HUES48 (cell line): ENCODE measurements around the gene SNRPN.

Source experiments
- H3K27ac ChIP-seq: one replicate; pipeline ENCODE4 v1.7.0; 2013; ENCODE audit warnings: low read depth, low read length, inconsistent platforms
- H3K27me3 ChIP-seq: 2 replicates; pipeline ENCODE4 v1.6.1; 2013; ENCODE audit warnings: mild to moderate bottlenecking, low read length; ENCODE audit not compliant: control insufficient read depth, insufficient read depth
- H3K36me3 ChIP-seq: 2 replicates; pipeline ENCODE4 v1.6.1; 2013; ENCODE audit warnings: low read length; ENCODE audit not compliant: control insufficient read depth, insufficient read depth
- H3K4me1 ChIP-seq: 2 replicates; pipeline ENCODE4 v1.6.1; 2013; ENCODE audit warnings: mild to moderate bottlenecking, low read length; ENCODE audit not compliant: control insufficient read depth, insufficient read depth
- H3K4me3 ChIP-seq: 2 replicates; pipeline ENCODE4 v1.5.1; 2013; ENCODE audit warnings: mild to moderate bottlenecking, low read depth, low read length
- H3K9ac ChIP-seq: 2 replicates; pipeline ENCODE4 v1.6.1; 2013; ENCODE audit warnings: mild to moderate bottlenecking, low read depth, low read length, moderate library complexity
- H3K9me3 ChIP-seq: 2 replicates; pipeline ENCODE4 v1.6.1; 2013; ENCODE audit warnings: low read length; ENCODE audit not compliant: control insufficient read depth, insufficient read depth

SNRPN gene

GRCh38 chr15:24940236-24940635 is 14.6 kb upstream of the SNRPN start:
- H3K27me3 ChIP-seq: no peaks in the 10 kb centered on the region
- H3K4me1 ChIP-seq: no peaks in the 10 kb centered on the region
- no peak overlapping the region for H3K9ac ChIP-seq
- no peak overlapping the region for H3K4me3 ChIP-seq
- H3K9me3 ChIP-seq: peaks cover 47% of the 10 kb centered on the region
- no peak overlapping the region for H3K27ac ChIP-seq
- H3K36me3 ChIP-seq: no peaks in the 10 kb centered on the region

- H3K27me3 ChIP-seq: no peaks in the 10 kb centered on the region
- no peak overlapping the region for H3K27ac ChIP-seq
- H3K4me1 ChIP-seq: no peaks in the 10 kb centered on the region
Measured at GRCh38 chr15:24943361-24943760, 11.4 kb upstream of the SNRPN start.

GRCh38 chr15:24944954-24945353 is 9.8 kb upstream of the SNRPN start:
- Histone ChIP-seq H3K4me3 (no peak overlapping the region), H3K9me3 (peaks cover 36% of the 10 kb centered on the region; the same call in 1 of the 2 replicates), H3K9ac (no peak overlapping the region), H3K36me3 (no peaks in the 10 kb centered on the region), H3K27me3 (no peaks in the 10 kb centered on the region), H3K27ac (no peak overlapping the region), H3K4me1 (no peaks in the 10 kb centered on the region)

More at GRCh38 chr15:24943361-24943760, 11.4 kb upstream of the SNRPN start:
- Histone ChIP-seq H3K9me3 (peaks cover 39% of the 10 kb centered on the region; the same call in 1 of the 2 replicates), H3K36me3 (no peaks in the 10 kb centered on the region), H3K9ac (no peak overlapping the region), H3K4me3 (no peak overlapping the region)

- no peak overlapping the region for H3K4me3 ChIP-seq
- no peak overlapping the region for H3K27ac ChIP-seq
- H3K4me1 ChIP-seq: no peaks in the 10 kb centered on the region
Measured at GRCh38 chr15:24945711-24946110, 9.1 kb upstream of the SNRPN start.

GRCh38 chr15:24948495-24948894 is 6.3 kb upstream of the SNRPN start:
- H3K27me3 ChIP-seq: no peaks in the 10 kb centered on the region
- H3K36me3 ChIP-seq: no peaks in the 10 kb centered on the region
- H3K4me3 ChIP-seq: no peak overlapping the region
- no peak overlapping the region for H3K27ac ChIP-seq
- H3K9me3 ChIP-seq: peaks cover 12% of the 10 kb centered on the region
- no peak overlapping the region for H3K9ac ChIP-seq
- peaks cover 15% of the 10 kb centered on the region for H3K4me1 ChIP-seq

More at GRCh38 chr15:24945711-24946110, 9.1 kb upstream of the SNRPN start:
- Histone ChIP-seq H3K9me3 (peaks cover 32% of the 10 kb centered on the region; the same call in 1 of the 2 replicates), H3K36me3 (no peaks in the 10 kb centered on the region), H3K9ac (no peak overlapping the region), H3K27me3 (no peaks in the 10 kb centered on the region)

- H3K36me3 ChIP-seq: peaks cover 19% of the 10 kb centered on the region
- peak overlapping the region; percentile 89 for H3K4me3 ChIP-seq
- peaks cover 23% of the 10 kb centered on the region for H3K9me3 ChIP-seq
- peak overlapping the region; percentile 96 for H3K9ac ChIP-seq
- H3K27ac ChIP-seq: peak overlapping the region; percentile 92
- H3K4me1 ChIP-seq: peaks cover 18% of the 10 kb centered on the region
- H3K27me3 ChIP-seq: no peaks in the 10 kb centered on the region
Measured at GRCh38 chr15:24955531-24955921, 739 bp downstream of the SNRPN start.

- peak overlapping the region; percentile 92 for H3K27ac ChIP-seq
- no peaks in the 10 kb centered on the region for H3K27me3 ChIP-seq
- peaks cover 26% of the 10 kb centered on the region for H3K9me3 ChIP-seq
- peaks cover 21% of the 10 kb centered on the region for H3K4me1 ChIP-seq
- H3K9ac ChIP-seq: peak overlapping the region; percentile 96
- peak overlapping the region; percentile 89 for H3K4me3 ChIP-seq
- H3K36me3 ChIP-seq: peaks cover 25% of the 10 kb centered on the region
Measured at GRCh38 chr15:24956111-24956838, 1.5 kb downstream of the SNRPN start.

- Histone ChIP-seq H3K27ac (peak overlapping the region; percentile 38), H3K27me3 (no peaks in the 10 kb centered on the region), H3K9me3 (peaks cover 28% of the 10 kb centered on the region), H3K36me3 (peaks cover 39% of the 10 kb centered on the region), H3K4me1 (peaks cover 11% of the 10 kb centered on the region), H3K4me3 (peak overlapping the region; percentile 89), H3K9ac (peak overlapping the region; percentile 96)
Measured at GRCh38 chr15:24957691-24958090, 2.9 kb downstream of the SNRPN start.

- H3K4me1 ChIP-seq: peaks cover 3% of the 10 kb centered on the region; the same call in 1 of the 2 replicates
- H3K9ac ChIP-seq: no peak overlapping the region
- peaks cover 82% of the 10 kb centered on the region for H3K36me3 ChIP-seq
- peaks cover 38% of the 10 kb centered on the region for H3K9me3 ChIP-seq
- H3K27me3 ChIP-seq: no peaks in the 10 kb centered on the region
- peak overlapping the region; percentile 89; the same call in 1 of the 2 replicates for H3K4me3 ChIP-seq
- H3K27ac ChIP-seq: no peak overlapping the region
Measured at GRCh38 chr15:24961967-24962366, 7.2 kb downstream of the SNRPN start.

GRCh38 chr15:24962880-24963279 is 8.1 kb downstream of the SNRPN start:
- no peaks in the 10 kb centered on the region for H3K27me3 ChIP-seq
- peaks cover 3% of the 10 kb centered on the region; the same call in 1 of the 2 replicates for H3K4me1 ChIP-seq
- H3K4me3 ChIP-seq: no peak overlapping the region
- H3K36me3 ChIP-seq: peaks cover 88% of the 10 kb centered on the region
- peak overlapping the region; percentile 6 for H3K27ac ChIP-seq
- peaks cover 33% of the 10 kb centered on the region for H3K9me3 ChIP-seq
- no peak overlapping the region for H3K9ac ChIP-seq

GRCh38 chr15:24966364-24967103 is 11.7 kb downstream of the SNRPN start:
- H3K9ac ChIP-seq: no peak overlapping the region
- H3K4me1 ChIP-seq: no peaks in the 10 kb centered on the region
- no peak overlapping the region for H3K27ac ChIP-seq
- no peak overlapping the region for H3K4me3 ChIP-seq
- peaks cover 97% of the 10 kb centered on the region for H3K36me3 ChIP-seq
- H3K27me3 ChIP-seq: no peaks in the 10 kb centered on the region
- H3K9me3 ChIP-seq: peaks cover 26% of the 10 kb centered on the region
